Measurements from ENCODE around the gene FRMD1.

GRCh38 chr6:168004945-168005344, 74.1 kb downstream of the FRMD1 start:
- TF ChIP-seq, protein P1, sequence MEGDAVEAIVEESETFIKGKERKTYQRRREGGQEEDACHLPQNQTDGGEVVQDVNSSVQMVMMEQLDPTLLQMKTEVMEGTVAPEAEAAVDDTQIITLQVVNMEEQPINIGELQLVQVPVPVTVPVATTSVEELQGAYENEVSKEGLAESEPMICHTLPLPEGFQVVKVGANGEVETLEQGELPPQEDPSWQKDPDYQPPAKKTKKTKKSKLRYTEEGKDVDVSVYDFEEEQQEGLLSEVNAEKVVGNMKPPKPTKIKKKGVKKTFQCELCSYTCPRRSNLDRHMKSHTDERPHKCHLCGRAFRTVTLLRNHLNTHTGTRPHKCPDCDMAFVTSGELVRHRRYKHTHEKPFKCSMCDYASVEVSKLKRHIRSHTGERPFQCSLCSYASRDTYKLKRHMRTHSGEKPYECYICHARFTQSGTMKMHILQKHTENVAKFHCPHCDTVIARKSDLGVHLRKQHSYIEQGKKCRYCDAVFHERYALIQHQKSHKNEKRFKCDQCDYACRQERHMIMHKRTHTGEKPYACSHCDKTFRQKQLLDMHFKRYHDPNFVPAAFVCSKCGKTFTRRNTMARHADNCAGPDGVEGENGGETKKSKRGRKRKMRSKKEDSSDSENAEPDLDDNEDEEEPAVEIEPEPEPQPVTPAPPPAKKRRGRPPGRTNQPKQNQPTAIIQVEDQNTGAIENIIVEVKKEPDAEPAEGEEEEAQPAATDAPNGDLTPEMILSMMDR (IDR thresholded peaks at IDR 0.05): no peak
- TF ChIP-seq POLR2A (IDR thresholded peaks at IDR 0.05): no peak
